SIG-M5 (cell line): ENCODE measurements around the gene PRKG1.

Experiments used
- DNase-seq: peaks from one replicate; lab custom pipeline; 2025; lab: John Stamatoyannopoulos, UW

PRKG1 gene

GRCh38 chr10:52316001-52316400 lies 1241.7 kb downstream of the PRKG1 start:
- no peak for DNase-seq

GRCh38 chr10:52316500-52316899 lies 1242.2 kb downstream of the PRKG1 start:
- no peak for DNase-seq

GRCh38 chr10:52318136-52318701 lies 1243.9 kb downstream of the PRKG1 start:
- no peak for DNase-seq

GRCh38 chr10:52318822-52319464 lies 1244.7 kb downstream of the PRKG1 start:
- no peak for DNase-seq

GRCh38 chr10:52319926-52320325 lies 1245.6 kb downstream of the PRKG1 start:
- no peak for DNase-seq

- no peak for DNase-seq
Measured at GRCh38 chr10:52322323-52322722, 1248.0 kb downstream of the PRKG1 start.

- DNase-seq, result no peak
Measured at GRCh38 chr10:52322936-52323335, 1248.6 kb downstream of the PRKG1 start.

GRCh38 chr10:52326382-52326781 lies 1252.1 kb downstream of the PRKG1 start:
- no peak for DNase-seq

GRCh38 chr10:52331638-52332364 lies 1257.5 kb downstream of the PRKG1 start:
- no peak for DNase-seq

GRCh38 chr10:52332815-52333214 lies 1258.5 kb downstream of the PRKG1 start:
- DNase-seq, result no peak

- DNase-seq, result no peak
Measured at GRCh38 chr10:52334595-52334994, 1260.3 kb downstream of the PRKG1 start.

GRCh38 chr10:52335665-52336064 lies 1261.4 kb downstream of the PRKG1 start:
- DNase-seq, result no peak

- DNase-seq, result no peak
Measured at GRCh38 chr10:52337225-52337624, 1262.9 kb downstream of the PRKG1 start.

- no peak for DNase-seq
Measured at GRCh38 chr10:52343439-52343838, 1269.2 kb downstream of the PRKG1 start.

GRCh38 chr10:52346394-52347326 lies 1272.4 kb downstream of the PRKG1 start:
- no peak for DNase-seq

- no peak for DNase-seq
Measured at GRCh38 chr10:52347327-52347667, 1273.0 kb downstream of the PRKG1 start.
